ENCODE results near the gene TNFRSF12A. TPM values are rescaled to one million over a fixed set of nuclear protein-coding genes. Genes with fewer than 3 reads are reported as not detected.

The TNFRSF12A gene
- total and polyA plus RNA-seq, 5 donors from 2014 or later: 0.69 to 1.2 (median 0.86) TPM; not detected in 1

GRCh38 chr16:3032624-3033023 lies 12.5 kb downstream of the TNFRSF12A start:
- Mint-ChIP-seq H3K4me3 (no peak overlapping the region), H3K36me3 (no peaks in the 10 kb centered on the region), H3K4me1 (peaks cover 0 to 35% (median 10%) of the 10 kb centered on the region in 4 donors), H3K27ac (no peak overlapping the region), H3K9me3 (peaks cover 0 to 7% (median 0%) of the 10 kb centered on the region in 7 donors), H3K27me3 (peaks cover 70% of the 10 kb centered on the region)
- ATAC-seq (ENCODE audit: low read depth in 2 of 2): no peak
- DNase-seq: no peak
- Histone ChIP-seq H3K27ac (ENCODE audit: insufficient read depth, low read length, poor library complexity, severe bottlenecking) (no peak overlapping the region), H3K36me3 (ENCODE audit: control insufficient read depth, insufficient read depth, low read length) (no peaks in the 10 kb centered on the region), H3K4me1 (ENCODE audit: control insufficient read depth, insufficient read depth, low read length, poor library complexity, severe bottlenecking) (peaks cover 41% of the 10 kb centered on the region), H3K4me3 (ENCODE audit: low read depth, low read length) (no peak overlapping the region), H3K27me3 (ENCODE audit: control insufficient read depth, insufficient read depth, low read length) (peaks cover 31% of the 10 kb centered on the region), H3K9me3 (ENCODE audit: control insufficient read depth in 2 of 2, low read length in 2 of 2) (no peaks in the 10 kb centered on the region)

DNA sequence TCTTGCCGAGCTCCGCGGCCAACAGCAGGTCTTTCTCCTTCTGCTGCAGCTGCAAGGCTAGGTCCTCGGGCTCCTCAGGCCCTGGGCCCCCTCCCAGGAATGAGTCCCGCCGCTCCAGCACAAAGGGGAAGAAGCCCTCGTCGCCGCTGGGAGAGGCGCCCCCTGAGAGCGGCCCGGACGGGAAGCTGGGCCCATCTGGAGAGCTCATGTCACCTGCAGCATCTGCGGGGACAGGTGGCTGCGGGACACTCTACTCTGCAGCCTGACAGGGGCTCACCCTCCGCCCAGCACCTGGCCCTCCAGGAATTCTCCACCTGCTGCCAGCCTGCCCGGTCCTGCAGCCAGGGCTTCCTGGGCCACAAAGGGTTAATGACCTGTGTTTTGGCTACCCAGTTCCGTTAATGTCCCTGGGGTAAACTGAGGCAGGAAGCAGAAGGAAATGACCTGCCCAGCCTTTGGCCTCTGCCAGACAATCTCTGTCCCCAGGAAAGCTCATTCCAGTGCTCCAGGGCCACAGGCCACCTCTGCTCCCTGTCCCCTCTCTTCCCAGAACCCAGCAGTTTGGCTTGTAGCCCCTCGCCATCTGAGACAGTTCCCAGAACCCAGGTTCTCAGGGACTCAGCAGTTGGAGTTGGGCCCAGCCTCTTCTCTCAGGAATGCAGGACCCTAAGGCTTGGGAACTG lies 15.3 kb downstream of the TNFRSF12A start:
- ATAC-seq (ENCODE audit: low read depth in 2 of 2): no peak
- no peaks in the 10 kb centered on the region for H3K36me3 ChIP-seq (ENCODE audit: control insufficient read depth, insufficient read depth, low read length)
- Mint-ChIP-seq H3K27ac (no peak overlapping the region), H3K36me3 (no peaks in the 10 kb centered on the region), H3K4me1 (peaks cover 0 to 14% (median 4%) of the 10 kb centered on the region in 4 donors), H3K4me3 (peak overlapping the region in 1 of 4 donors; percentile 21), H3K27me3 (peaks cover 78% of the 10 kb centered on the region), H3K9me3 (peaks cover 0 to 5% (median 0%) of the 10 kb centered on the region in 7 donors)
- no peak overlapping the region for H3K27ac ChIP-seq (ENCODE audit: insufficient read depth, low read length, poor library complexity, severe bottlenecking)
- H3K4me1 ChIP-seq (ENCODE audit: control insufficient read depth, insufficient read depth, low read length, poor library complexity, severe bottlenecking): peaks cover 16% of the 10 kb centered on the region
- no peaks in the 10 kb centered on the region for H3K9me3 ChIP-seq (ENCODE audit: control insufficient read depth in 2 of 2, low read length in 2 of 2)
- H3K27me3 ChIP-seq (ENCODE audit: control insufficient read depth, insufficient read depth, low read length): peaks cover 41% of the 10 kb centered on the region
- no peak for DNase-seq
- H3K4me3 ChIP-seq (ENCODE audit: low read depth, low read length): no peak overlapping the region

DNA sequence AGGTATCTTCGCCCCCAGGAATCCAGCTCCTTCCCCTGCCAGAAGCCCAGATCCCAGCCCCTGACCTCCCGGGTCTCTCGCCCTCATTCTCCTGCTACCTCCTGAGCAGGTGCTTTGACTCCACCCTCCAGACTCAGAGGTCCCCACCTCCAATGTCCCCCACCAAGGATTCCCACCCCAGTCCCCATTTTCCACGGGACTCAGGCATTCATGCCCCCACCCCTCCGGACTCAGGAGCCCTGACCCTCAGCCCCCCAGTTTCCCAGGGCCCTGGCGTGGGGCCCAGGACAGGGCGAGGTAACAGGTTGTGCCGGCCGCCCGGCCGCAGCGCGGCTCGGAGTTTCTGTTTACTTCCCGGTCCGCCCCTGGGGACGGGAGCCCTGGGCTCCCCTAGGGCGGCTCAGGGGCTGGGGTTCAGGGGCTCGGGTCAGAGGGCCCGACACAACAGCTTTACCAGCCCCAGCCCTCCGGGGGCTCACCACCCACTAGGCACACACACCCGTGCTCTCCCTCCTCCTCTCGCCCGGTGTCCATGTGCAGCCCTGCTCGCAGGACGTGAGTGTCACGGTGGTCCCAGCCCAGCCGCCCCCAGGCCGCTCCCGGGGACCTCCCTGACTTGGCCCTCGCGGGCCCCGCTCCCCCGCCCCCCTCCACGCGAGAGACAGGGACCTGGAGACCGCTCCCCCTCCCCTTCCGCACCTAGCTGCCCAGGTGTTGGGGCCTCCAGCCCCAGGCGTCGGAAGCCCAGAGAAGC lies 16.0 kb downstream of the TNFRSF12A start:
- Mint-ChIP-seq H3K27ac (no peak overlapping the region), H3K4me1 (peaks cover 0 to 14% (median 4%) of the 10 kb centered on the region in 4 donors), H3K27me3 (peaks cover 85% of the 10 kb centered on the region), H3K9me3 (peaks cover 0 to 7% (median 0%) of the 10 kb centered on the region in 7 donors), H3K36me3 (no peaks in the 10 kb centered on the region), H3K4me3 (peak overlapping the region in 1 of 4 donors; percentile 21)
- Histone ChIP-seq H3K4me1 (ENCODE audit: control insufficient read depth, insufficient read depth, low read length, poor library complexity, severe bottlenecking) (peaks cover 16% of the 10 kb centered on the region), H3K9me3 (ENCODE audit: control insufficient read depth in 2 of 2, low read length in 2 of 2) (no peaks in the 10 kb centered on the region), H3K36me3 (ENCODE audit: control insufficient read depth, insufficient read depth, low read length) (no peaks in the 10 kb centered on the region), H3K27ac (ENCODE audit: insufficient read depth, low read length, poor library complexity, severe bottlenecking) (no peak overlapping the region), H3K4me3 (ENCODE audit: low read depth, low read length) (no peak overlapping the region), H3K27me3 (ENCODE audit: control insufficient read depth, insufficient read depth, low read length) (peaks cover 41% of the 10 kb centered on the region)
- ATAC-seq (ENCODE audit: low read depth in 2 of 2): no peak
- no peak for DNase-seq

GRCh38 chr16:3036726-3037315 lies 16.7 kb downstream of the TNFRSF12A start, which contains the start of gene BICDL2:
Gene BICDL2, minus strand, starts transcription at chr16:3036944. Its CDS starts 1,448 bp downstream, at chr16:3035496.
- H3K9me3 ChIP-seq (ENCODE audit: control insufficient read depth in 2 of 2, low read length in 2 of 2): no peaks in the 10 kb centered on the region
- Mint-ChIP-seq H3K27me3 (peaks cover 84% of the 10 kb centered on the region), H3K27ac (no peak within 1 kb of the TSS), H3K9me3 (peaks cover 0 to 7% (median 0%) of the 10 kb centered on the region in 7 donors), H3K36me3 (no peaks in the 10 kb centered on the region), H3K4me1 (peaks cover 0 to 12% (median 1%) of the 10 kb centered on the region in 4 donors), H3K4me3 (peak within 1 kb of the TSS in 2 of 4 donors; percentile 22 to 70)
- H3K36me3 ChIP-seq (ENCODE audit: control insufficient read depth, insufficient read depth, low read length): no peaks in the 10 kb centered on the region
- H3K27me3 ChIP-seq (ENCODE audit: control insufficient read depth, insufficient read depth, low read length): peaks cover 44% of the 10 kb centered on the region
- no peak for ATAC-seq (ENCODE audit: low read depth in 2 of 2)
- H3K4me3 ChIP-seq (ENCODE audit: low read depth, low read length): no peak within 1 kb of the TSS
- H3K4me1 ChIP-seq (ENCODE audit: control insufficient read depth, insufficient read depth, low read length, poor library complexity, severe bottlenecking): peaks cover 16% of the 10 kb centered on the region
- no peak for DNase-seq
- no peak within 1 kb of the TSS for H3K27ac ChIP-seq (ENCODE audit: insufficient read depth, low read length, poor library complexity, severe bottlenecking)

DNA sequence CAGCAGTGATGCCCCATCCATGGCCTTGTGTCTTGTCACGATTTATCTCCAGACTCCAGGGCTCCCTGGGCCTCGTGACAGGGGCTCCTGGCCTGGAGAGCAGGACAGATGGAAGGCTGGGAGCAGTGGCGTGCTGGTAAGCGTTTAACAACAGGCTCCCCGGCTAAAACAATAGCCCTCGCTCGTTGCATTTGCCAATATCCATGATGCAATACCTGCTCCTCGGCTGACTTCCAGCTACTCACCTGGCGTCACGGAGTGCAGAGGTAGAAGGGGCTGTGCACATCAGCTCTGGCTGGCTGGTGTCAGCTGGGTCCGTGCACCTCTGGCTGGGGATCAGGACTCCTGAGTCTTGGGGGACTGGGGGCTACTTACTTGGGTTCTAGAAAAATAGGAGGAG lies 18.1 kb downstream of the TNFRSF12A start:
- H3K4me3 Mint-ChIP-seq: no peak overlapping the region
- H3K27me3 Mint-ChIP-seq: peaks cover 82% of the 10 kb centered on the region
- DNase-seq (no peak), ATAC-seq (ENCODE audit: low read depth in 2 of 2) (no peak)
- H3K4me1 Mint-ChIP-seq: peaks cover 0 to 12% (median 1%) of the 10 kb centered on the region in 4 donors
- H3K9me3 ChIP-seq (ENCODE audit: control insufficient read depth in 2 of 2, low read length in 2 of 2): no peaks in the 10 kb centered on the region
- H3K27ac ChIP-seq (ENCODE audit: insufficient read depth, low read length, poor library complexity, severe bottlenecking): no peak overlapping the region
- H3K9me3 Mint-ChIP-seq: peaks cover 0 to 5% (median 0%) of the 10 kb centered on the region in 7 donors
- H3K4me1 ChIP-seq (ENCODE audit: control insufficient read depth, insufficient read depth, low read length, poor library complexity, severe bottlenecking): peaks cover 16% of the 10 kb centered on the region
- H3K36me3 Mint-ChIP-seq: no peaks in the 10 kb centered on the region
- no peak overlapping the region for H3K4me3 ChIP-seq (ENCODE audit: low read depth, low read length)
- no peak overlapping the region for H3K27ac Mint-ChIP-seq
- no peaks in the 10 kb centered on the region for H3K36me3 ChIP-seq (ENCODE audit: control insufficient read depth, insufficient read depth, low read length)
- peaks cover 37% of the 10 kb centered on the region for H3K27me3 ChIP-seq (ENCODE audit: control insufficient read depth, insufficient read depth, low read length)

- peaks cover 0 to 12% (median 2%) of the 10 kb centered on the region in 4 donors for H3K4me1 Mint-ChIP-seq
- H3K27ac Mint-ChIP-seq: peak overlapping the region in 1 of 3 donors; percentile 32
- Histone ChIP-seq H3K4me1 (ENCODE audit: control insufficient read depth, insufficient read depth, low read length, poor library complexity, severe bottlenecking) (peaks cover 16% of the 10 kb centered on the region), H3K27ac (ENCODE audit: insufficient read depth, low read length, poor library complexity, severe bottlenecking) (no peak overlapping the region), H3K36me3 (ENCODE audit: control insufficient read depth, insufficient read depth, low read length) (no peaks in the 10 kb centered on the region), H3K9me3 (ENCODE audit: control insufficient read depth in 2 of 2, low read length in 2 of 2) (no peaks in the 10 kb centered on the region), H3K27me3 (ENCODE audit: control insufficient read depth, insufficient read depth, low read length) (peaks cover 34% of the 10 kb centered on the region), H3K4me3 (ENCODE audit: low read depth, low read length) (no peak overlapping the region)
- ATAC-seq (ENCODE audit: low read depth in 2 of 2) (no peak), DNase-seq (no peak)
- H3K36me3 Mint-ChIP-seq: no peaks in the 10 kb centered on the region
- H3K27me3 Mint-ChIP-seq: peaks cover 82% of the 10 kb centered on the region
- peaks cover 0 to 5% (median 0%) of the 10 kb centered on the region in 7 donors for H3K9me3 Mint-ChIP-seq
- no peak overlapping the region for H3K4me3 Mint-ChIP-seq
Measured at GRCh38 chr16:3038896-3039295, 18.7 kb downstream of the TNFRSF12A start.

- Mint-ChIP-seq H3K36me3 (no peaks in the 10 kb centered on the region), H3K4me1 (peaks cover 0 to 20% (median 8%) of the 10 kb centered on the region in 4 donors), H3K27me3 (peaks cover 78% of the 10 kb centered on the region), H3K9me3 (peaks cover 0 to 2% (median 0%) of the 10 kb centered on the region in 7 donors), H3K4me3 (no peak overlapping the region), H3K27ac (no peak overlapping the region)
- Histone ChIP-seq H3K27me3 (ENCODE audit: control insufficient read depth, insufficient read depth, low read length) (peaks cover 29% of the 10 kb centered on the region), H3K4me1 (ENCODE audit: control insufficient read depth, insufficient read depth, low read length, poor library complexity, severe bottlenecking) (peaks cover 26% of the 10 kb centered on the region), H3K4me3 (ENCODE audit: low read depth, low read length) (no peak overlapping the region), H3K9me3 (ENCODE audit: control insufficient read depth in 2 of 2, low read length in 2 of 2) (no peaks in the 10 kb centered on the region), H3K36me3 (ENCODE audit: control insufficient read depth, insufficient read depth, low read length) (no peaks in the 10 kb centered on the region), H3K27ac (ENCODE audit: insufficient read depth, low read length, poor library complexity, severe bottlenecking) (no peak overlapping the region)
- DNase-seq (no peak), ATAC-seq (ENCODE audit: low read depth in 2 of 2) (no peak)
Measured at GRCh38 chr16:3042376-3042775, 22.2 kb downstream of the TNFRSF12A start.

Measured in CD4-positive, CD25-positive, alpha-beta regulatory T cell (primary cell).